ENCODE results near the gene IRX2.

GRCh38 chr5:2698581-2698980 lies 52.9 kb downstream of the IRX2 start:
- TF ChIP-seq CTCF (IDR thresholded peaks at IDR 0.05) (no peak), EP300 (IDR thresholded peaks at IDR 0.05) (no peak), POLR2AphosphoS5 (IDR thresholded peaks at IDR 0.05) (no peak), POLR2A (IDR thresholded peaks at IDR 0.05) (no peak)

All from stomach (tissue), 4 donors.